HG03378 (cell line): ENCODE measurements around the gene ATP5F1E.
"Not testable (repeated sequence)": the region's sequence is repeated elsewhere in the genome, so short reads cannot be mapped to it uniquely, and the experiment has no call there.

Source experiments
- ATAC-seq: cut with Tn5 transposase; IDR thresholded peaks from one replicate; pipeline ENCODE4 v1.9.1; 2021; ENCODE audit warnings: mild to moderate bottlenecking, moderate library complexity; ENCODE audit not compliant: unreplicated experiment

ATP5F1E gene

GRCh38 chr20:58992911-58993310 is 39.2 kb downstream of the ATP5F1E start:
- no peak for ATAC-seq

DNA sequence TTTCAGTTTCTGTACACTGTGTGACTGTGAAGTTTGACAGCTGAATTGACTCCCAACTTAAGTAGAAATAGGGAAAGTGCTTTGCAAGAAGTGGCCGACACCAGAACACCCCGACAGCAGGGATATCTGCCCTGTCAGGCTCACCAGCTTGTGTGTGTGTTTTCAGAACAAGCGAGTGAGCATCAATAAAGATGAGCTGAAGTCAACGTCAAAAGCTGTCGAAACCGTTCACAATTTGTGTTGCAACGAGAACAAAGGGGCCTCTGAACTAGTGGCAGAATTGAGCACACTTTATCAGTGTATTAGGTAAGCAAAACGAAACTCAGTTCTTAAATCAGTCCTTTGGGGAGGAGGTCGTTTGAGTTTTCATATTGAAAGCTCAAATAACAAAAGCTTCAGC is 40.4 kb downstream of the ATP5F1E start:
- no peak for ATAC-seq

DNA sequence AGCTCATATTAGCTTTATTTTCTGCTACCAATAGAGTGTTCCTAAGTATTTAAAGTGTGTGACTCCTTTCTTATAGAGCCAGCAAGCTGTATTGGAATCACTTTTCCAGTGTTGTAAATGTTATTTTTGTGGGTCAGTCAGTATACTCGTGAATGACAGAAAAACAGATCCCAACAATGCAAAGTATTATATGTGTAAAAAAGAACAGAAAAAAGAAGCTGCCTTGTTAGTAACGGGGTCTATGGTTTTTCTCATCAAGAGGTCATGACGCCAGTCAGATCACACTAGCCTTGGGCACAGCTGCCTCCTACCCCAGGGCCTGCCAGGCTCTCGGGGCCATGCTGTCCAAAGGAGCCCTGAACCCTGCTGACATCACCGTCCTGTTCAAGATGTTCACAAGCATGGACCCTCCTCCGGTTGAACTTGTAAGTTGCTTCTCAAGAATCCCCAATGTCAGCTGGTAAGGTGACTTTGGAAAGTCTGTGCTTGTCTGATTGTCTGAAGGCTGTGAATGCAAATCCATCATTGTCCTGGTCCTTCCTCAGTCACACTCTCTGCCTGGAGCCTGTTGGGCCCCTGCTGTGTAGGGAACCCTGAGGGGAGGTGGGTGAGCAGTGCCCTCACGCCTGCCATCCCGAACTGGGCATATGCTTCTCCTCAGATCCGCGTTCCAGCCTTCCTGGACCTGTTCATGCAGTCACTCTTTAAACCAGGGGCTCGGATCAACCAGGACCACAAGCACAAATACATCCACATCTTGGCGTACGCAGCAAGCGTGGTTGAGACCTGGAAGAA is 41.3 kb downstream of the ATP5F1E start:
- no peak for ATAC-seq

DNA sequence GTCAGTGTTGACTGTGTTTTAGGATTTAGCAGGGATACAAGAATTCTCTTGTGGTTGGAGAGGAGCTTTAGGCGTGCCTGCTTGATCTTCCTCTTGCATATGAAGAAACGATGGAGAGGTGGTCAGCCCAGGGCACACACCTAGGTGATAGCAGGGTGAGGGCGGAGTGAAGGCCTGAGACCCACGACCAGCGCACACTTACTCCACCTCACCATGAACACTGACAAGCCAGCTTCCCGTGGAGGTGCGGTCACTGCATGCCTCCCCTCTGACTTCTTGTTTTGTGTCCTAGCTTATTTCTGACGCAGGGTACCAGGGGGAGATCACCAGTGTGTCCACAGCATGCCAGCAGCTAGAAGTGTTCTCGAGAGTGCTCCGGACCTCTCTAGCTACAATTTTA is 42.9 kb downstream of the ATP5F1E start:
- ATAC-seq, result no peak

DNA sequence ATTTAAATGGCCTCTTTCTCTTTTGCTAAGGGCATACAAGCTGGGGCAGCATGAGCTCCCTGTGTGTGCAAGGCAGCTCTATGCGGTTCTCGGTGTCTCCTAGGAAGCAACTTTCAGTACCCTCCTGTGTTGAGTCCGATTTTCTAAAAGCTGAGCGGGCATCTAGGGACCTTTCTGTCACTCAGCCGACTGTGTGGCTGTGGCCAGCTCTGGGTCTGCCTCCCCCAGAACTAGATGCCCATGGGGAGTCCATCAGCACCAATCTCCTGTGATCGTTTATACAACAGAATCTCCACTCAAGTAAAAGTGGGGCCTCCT is 43.6 kb downstream of the ATP5F1E start:
- no peak for ATAC-seq

GRCh38 chr20:58987790-58988564 is 44.2 kb downstream of the ATP5F1E start:
- no peak for ATAC-seq

DNA sequence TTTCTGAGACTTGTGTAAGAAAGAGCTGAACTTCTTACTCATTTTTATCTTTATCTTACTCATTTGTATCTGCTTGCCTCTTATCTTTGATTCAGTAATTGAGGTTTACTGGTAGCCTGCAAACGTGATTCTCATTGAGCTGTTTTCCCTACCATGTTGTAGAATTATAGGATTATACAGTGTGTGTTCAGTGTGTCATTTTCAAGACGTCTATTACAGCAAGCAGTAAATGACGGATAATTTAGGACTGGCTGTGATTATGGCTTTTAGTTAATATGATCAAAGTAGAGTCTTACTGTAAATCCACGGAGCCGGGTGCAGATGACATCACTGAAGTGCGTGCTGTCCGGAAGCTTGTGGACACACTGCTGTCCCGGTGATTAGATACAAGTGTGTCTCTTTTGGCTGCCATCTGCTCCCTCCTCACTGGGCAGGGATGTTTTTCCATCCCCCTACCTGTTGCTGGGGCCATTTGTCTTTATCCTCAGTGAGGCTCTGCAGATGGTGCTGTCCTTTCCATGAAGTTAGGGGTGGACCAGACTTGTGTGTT is 45.1 kb downstream of the ATP5F1E start:
- no peak for ATAC-seq

DNA sequence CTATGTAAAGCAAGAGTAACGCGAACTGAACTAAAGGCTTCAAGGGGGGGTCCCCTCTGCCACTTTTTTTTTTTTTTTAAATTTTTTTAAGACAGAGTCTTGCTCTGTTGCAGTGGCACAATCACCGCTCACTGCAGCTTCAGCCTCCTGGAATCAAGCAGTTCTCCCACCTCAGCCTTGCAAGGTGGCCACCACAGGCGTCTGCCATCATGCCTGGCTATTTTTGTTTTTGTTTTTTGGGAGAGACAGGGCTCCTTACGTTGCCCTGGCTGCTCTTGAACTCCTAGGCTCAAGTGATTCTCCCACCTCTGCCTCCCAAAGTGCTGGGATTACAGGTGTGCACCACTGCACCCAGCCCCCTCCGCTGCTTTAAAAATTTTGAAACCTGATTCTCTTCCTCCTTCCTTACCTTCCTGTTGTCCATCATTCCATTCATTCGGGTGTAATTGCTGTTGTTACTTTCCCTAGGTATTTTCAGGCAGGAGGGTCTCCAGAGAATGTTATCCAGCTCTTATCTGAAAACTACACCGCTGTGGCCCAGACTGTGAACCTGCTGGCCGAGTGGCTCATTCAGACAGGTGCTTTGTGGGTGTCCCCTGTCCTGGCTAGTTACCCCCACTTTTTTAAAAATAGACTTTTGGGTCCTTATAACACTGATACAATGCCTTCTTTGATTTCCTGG is 45.7 kb downstream of the ATP5F1E start:
- ATAC-seq, result no peak

GRCh38 chr20:58985656-58986055 is 46.5 kb downstream of the ATP5F1E start:
- ATAC-seq, result no peak

DNA sequence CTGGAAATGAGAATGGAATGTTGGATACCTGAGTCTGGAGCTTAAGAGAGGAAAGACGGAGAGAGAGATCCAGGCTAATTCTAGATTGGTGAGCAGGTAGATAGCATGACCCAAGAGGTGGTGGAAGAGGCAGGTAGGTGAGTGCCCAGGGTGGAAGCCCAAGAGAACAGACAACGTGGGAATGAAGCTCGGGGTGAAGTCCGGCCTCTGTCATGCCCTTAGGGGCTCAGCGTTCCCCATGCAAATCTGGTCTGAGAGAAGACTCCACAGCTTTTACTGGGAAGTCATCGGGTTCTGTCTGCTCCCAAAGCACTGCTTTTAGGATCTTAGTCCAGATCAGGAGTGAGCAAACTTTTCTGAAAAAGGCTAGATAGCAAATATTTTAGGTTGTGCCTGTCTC is 47.4 kb downstream of the ATP5F1E start:
- no peak for ATAC-seq

DNA sequence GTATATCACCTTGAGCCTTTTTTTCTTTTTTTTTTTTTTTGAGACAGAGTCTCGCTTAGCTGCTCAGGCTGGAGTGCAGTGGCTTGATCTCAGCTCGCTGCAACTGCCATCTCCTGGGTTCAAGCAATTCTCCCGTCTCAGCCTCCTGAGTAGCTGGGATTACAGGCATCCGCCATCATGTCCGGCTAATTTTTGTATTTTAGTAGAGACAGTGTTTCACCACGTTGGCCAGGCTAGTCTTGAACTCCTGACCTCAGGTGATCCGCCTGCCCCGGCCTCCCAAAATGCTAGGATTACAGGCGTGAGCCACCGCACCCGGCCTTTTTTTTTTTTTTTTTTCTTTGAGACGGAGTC is 49.0 kb downstream of the ATP5F1E start:
- not testable (repeated sequence) for ATAC-seq

GRCh38 chr20:58982406-58983114 is 49.6 kb downstream of the ATP5F1E start:
- no peak for ATAC-seq

DNA sequence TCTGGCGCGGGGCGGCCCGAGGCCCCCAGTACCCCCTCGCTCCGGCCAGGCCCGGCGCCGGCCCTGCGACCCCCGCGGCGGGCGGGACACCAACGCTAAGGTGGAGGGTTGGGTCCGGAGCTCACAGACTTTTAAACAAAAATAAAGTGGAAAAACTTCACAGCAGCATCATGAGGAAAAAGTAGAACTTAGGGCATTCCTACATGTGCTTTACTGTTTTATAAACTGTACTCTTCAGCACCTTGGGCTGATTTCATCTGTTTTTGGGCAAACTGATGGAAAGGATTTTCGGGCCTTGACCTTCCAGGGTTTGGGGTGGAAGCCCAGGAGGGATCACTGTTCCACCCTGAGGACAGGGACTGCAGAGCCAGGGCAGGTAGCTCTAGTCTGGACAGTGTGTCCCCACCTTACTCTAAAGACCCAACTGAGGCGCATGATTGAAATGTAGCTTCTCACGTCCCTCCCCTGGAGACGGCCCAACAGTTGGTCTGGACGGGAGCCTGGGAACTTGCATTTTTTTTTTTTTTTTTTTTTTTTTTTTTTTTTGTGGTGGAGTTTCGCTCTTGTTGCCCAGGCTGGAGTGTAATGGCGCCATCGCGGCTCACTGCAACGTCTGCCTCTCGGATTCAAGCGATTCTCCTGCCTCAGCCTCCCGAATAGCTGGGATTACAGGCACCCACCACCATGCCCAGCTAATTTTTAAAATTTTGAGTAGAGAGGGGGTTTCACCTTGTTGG is 50.3 kb downstream of the ATP5F1E start:
- no peak for ATAC-seq

GRCh38 chr20:58980711-58981627 is 51.2 kb downstream of the ATP5F1E start, which contains the start of gene NELFCD:
TSS of gene NELFCD (plus strand) at chr20:58981256. CDS start at chr20:58981310, 54 bp downstream.
- ATAC-seq, result peak; percentile 48

DNA sequence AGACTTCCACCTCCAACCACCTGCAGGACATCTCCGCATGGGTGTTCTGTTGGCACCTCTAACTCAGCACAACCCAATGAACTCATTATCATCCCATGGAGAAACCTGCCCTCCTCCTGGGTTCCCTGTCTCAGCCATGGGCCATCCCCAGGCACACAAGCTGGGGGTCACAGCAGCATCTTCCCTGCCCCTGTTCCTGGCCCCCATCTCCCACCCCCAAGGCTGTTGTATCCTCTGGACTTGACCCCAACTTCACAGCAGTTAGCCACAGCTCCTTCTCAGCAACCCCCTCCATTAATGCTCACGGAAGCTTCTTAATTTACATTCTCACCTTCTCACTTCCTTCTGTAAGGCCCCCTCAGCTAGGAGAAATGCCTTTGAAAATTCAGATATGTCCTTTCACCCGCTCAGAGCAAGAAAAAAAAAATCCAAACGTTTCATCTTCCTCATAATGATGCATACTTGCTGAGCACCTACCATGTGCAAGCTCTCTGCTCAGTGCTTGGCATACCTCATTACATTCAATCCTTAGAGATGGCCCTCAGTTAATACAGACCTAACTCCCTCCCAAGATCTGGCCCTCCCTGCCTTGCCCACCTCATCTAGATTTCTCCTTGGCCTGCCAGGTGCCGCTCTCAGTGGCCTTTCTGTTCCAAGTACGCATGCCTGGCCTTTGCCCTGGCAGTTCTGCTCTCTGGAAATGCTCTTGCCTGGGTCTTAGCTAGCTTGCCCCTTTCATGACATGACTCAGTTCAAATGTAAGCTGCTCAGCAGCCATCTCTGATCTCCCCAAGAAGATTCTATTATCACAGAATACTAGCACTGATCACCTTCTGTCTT is 53.6 kb downstream of the ATP5F1E start:
- no peak for ATAC-seq

DNA sequence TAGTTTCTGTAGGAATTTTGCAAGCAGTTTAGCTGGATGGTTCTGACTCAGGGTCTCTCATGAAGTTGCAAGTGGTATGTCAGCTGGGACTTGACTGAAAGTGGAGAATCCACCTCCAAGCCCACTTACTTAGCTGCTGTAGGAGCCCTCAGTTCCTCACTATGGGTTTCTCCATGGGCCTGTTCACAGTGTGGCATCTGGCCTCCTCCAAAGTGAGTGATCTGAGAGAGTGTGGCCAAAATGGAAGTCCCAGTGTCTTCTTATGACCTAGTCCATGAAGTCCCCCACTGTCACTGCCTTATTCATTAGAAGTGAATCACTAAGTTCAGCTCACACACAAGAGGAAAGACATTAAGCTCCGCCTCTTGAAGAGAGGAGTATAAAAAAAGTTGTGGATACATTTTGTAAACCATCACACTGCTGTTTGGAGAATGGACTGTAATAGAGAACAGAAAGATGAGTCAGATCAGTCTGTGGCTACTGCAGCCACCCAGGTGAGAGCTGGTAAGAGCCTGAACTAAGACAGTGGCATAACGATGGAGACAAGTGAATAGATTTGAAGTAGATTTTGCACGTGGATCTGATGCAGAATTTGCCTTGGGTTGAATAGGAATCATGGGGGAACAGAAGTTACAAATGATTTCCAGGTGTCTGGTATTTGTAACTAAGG is 55.9 kb downstream of the ATP5F1E start:
- no peak for ATAC-seq
